A172 (cell line): ENCODE results near the gene SIGLEC12. TPM values are rescaled to one million over a fixed set of nuclear protein-coding genes. Genes with fewer than 3 reads are reported as not detected.
"Not testable (repeated sequence)": the region's sequence is repeated elsewhere in the genome, so short reads cannot be mapped to it uniquely, and the experiment has no call there.

Source experiments
- DNase-seq: peaks from one replicate; pipeline ENCODE4 v3.0.0-alpha.2; 2015; ENCODE audit warnings: low spot score
- total RNA-seq: library from RNA; depleted of rRNA; stranded (reverse); fragments of >200 nt; shearing (Covaris generic); gene quantifications from 2 replicates; pipeline ENCODE4 v1.2.3, GENCODE V29; 2014; rRNA removed

The SIGLEC12 gene
- total RNA-seq, 1 experiment from 2014 or later, result not detected

DNA sequence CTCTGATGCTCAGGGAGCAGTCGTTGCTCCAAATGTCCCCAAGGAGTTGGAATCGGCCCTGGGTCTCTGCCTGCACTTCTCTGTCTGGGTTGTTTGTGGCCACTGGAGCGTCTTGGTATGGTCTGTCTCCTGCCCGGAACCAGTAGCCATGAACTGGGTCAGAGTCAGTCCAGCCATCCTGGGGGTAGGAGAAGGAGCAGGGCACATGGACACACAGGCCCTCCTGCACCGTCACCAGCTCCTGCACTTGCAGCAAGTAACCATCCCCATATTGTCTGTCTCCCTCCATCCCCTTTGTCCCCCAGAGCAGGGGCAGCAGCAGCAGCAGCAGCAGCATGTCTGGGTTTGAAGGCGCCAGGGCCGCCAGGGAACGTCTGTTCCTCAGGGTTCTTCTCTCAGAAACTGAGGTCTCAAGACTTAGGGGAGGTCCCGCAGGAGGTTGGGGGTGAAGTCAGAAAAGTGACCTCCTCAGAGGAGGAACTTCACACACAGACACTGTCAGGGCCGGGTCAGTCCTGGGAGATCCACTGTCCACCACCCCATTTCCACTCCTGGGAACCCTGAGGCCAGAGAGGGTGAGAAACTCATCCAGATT, 43.5 kb downstream of the SIGLEC12 start, which contains the start of gene SIGLEC8:
Gene SIGLEC8, minus strand, starts transcription at position 404 of the 595 bp plus-strand sequence. Its CDS starts 67 bp downstream, at position 337.
- DNase-seq, result no peak

DNA sequence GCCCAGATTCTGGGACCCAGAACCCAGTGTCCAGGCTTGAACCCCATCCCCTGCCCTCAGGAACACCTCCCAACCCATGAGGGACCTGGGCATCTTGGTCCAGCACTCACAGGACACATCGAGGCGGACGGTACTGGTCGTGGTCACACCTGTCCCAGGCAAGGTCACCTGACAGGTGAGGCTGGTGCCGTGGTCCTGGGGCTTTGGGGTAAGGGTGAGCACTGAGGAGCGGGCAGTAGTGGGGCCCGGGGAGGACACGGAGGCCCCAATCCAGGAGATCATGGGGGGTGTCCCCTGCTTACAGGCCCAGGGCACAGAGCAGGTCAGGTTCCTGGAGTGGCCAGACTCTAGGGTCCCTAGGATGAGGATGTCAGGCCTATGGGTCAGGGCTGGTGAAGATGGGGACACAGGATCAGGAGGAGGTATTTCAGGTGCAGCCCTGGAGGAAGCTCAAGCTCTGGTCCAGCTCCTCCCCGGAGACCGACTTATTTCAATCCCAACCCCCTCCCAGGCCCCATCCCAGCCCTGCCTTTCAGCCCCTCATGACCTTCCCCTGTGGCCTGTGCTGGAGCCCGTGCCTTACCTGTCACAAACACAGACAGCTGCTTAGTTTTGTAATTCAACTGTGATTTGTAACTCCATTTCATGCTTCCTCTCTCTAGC, 44.1 kb downstream of the SIGLEC12 start:
- no peak for DNase-seq

DNA sequence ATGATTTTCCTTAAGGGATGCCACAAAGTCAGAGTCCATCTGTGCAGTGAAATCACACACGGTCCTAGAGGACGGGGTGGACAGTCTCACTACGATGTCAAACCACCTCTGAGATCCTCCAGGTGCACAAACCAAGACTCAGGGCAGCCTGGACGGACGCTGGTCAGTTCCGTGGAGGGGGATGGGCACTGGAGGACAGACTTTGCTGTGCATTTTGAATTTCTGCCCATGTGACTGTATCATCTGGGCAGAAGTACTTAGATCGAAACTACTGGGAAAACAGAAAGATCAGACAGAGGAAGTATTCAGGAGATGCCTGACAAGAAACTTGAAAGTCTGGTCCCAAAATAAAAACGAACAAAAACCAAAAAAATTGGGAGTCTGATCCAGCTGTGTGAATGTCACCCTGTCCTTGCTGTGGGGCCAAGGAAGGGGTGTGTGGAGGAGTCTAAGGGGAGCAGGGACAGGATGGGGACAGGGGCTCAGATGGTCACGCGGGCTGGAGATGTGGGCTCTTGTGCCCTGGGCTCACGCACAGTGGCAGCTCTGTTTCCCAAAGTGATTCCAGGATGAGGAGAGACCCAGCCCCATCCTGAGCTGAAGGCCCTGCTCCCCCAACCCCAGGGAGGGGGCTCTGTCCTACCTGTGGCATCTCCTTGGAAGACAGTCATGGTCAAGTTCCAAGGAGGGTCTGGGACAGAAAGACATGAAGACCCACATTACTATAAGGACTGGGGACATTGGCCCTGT, 44.9 kb downstream of the SIGLEC12 start:
- DNase-seq, result no peak

DNA sequence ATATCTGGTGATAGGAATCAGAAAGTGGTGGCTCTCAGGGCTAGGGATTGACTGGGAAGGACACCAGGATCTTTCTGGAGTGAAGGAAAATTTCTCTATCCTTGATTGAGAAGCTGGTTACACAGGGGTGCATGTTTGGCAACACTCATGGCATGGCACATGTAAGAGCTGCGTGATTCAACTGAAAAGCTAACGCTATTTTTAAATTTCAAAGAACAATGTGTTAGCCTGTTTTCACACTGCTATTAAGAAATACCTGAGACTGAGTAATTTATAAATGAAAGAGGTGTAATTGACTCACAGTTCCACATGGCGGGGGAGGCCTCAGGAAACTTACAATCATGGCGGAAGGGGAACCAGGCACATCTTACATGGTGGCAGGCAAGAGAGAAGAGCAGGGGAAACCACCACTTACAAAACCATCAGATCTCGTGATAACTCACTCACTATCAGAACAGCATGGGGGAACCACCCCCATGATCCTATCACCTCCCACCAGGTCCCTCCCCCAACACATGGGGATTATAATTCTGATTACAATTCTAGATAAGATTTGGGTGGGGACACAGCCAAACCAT, 50.8 kb downstream of the SIGLEC12 start:
- no peak for DNase-seq

DNA sequence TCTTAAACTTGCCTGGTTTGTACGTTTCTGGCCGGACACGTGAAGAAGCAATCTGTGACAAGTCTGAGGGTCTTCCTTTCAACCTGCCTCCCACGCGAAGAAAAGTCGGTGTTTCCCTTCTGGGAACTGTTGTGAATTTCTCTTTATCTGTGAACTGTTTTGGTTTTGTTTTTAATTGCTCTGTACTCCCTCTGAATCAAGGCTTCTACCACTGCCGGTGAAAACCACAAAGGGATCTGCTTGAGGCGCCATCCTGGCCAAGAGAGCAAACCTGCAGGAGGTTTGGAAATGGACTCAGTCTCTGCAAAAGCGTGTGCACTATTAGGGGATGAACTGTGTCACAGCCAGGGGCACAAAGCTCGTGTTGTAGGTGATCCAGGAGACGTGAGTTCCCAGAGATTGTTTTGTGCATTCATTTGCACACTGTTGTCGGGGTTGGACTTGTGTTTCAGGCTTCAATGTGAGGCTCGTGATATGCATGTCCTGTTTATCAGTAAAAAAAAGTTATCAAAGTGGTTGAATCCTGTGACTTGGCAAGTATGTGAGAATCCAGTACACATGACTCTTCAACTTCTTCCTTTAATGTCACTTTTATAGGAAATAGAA, 53.1 kb downstream of the SIGLEC12 start:
- DNase-seq, result no peak

DNA sequence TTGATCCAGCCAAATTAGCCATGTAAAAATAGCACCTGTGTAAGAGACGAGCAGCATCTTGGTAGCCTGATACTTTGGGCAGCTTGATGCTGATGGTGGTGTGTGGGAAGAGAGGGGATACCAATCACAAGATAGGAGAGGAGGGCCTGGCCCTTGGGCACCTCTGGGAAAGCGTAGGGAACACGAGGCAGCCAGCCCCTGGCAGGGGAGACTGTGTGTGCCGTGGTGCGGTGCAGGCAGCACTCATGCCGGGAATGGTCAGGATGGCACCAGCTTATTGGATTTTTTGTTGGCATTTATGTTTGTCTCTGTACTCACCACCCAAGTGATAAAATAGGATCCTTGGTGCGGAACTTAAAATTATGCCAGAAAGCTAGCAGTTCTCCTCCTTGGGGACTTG, 53.6 kb downstream of the SIGLEC12 start:
- DNase-seq, result no peak

DNA sequence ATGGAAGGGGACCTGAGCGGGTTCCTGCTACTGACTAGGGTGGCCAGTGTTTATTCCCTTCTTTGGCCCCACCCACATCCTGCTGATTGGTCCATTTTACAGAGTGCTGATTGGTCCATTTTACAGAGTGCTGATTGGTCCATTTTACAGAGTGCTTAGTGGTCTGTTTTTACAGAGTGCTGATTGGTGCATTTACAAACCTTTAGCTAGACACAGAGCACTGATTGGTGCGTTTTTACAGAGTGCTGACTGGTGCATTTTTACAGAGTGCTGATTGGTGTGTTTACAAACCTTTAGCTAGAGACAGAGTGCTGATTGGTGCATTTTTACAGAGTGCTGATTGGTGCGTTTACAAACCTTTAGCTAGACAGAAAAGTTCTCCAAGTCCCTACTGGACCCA, 54.1 kb downstream of the SIGLEC12 start:
- not testable (repeated sequence) for DNase-seq

DNA sequence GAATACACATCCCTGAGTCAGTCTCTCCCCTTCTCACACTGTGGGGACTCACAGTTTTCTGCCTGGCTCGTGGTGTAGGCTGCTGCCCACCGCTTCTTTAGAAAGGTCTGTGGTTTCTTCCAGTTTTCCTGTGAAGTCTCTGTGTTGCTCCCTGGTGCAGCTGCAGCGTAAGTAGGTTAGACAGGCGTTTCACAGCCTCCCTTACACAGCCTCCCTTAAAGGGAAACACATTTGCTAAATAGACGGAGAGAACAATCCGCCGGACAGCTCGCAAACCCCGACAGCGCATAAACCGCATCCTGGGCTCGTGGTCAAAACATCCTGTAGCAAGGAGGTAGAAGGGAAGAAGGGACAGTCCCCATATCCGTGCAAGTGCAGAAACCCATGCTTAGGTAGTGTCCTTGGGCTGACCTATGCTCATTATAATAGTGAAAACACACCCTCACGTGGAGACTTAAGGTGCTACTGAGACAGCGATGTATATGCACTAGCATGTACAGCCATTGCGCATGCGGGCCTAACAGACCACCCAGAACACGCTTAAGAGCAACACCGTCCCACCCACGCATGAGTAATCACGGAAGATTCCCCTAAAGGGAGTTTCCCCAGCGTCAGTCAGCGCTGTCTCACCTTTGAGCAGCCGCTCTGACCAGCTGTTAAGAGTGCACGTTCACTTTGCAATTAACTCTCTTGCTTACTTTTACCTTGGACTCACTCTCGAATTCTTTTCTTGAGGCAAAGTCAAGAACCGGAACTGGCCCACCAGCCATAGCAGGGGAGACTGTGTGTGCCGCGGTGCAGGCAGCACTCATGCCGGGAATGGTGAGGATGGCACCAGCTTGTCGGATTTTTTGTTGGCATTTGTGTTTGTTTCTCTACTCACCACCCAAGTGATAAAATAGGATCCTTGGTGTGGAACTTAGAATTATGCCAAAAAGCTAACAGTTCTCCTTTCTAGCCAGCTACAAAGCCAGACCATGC, 59.9 kb downstream of the SIGLEC12 start:
- DNase-seq, result peak; percentile 8

Other genes starting within 250 kb of the SIGLEC12 start
- not detected in 2 replicates for gene IGLON5, start 190.2 kb downstream of the SIGLEC12 start, total RNA-seq
- gene VSIG10L, start 159.7 kb downstream of the SIGLEC12 start, total RNA-seq, result 0.31 and 0.79 TPM in 2 replicates
- gene ETFB, start 135.4 kb downstream of the SIGLEC12 start, total RNA-seq, result 48.5 and 50.3 TPM in 2 replicates
- not detected in 2 replicates for gene CLDND2, start 132.8 kb downstream of the SIGLEC12 start, total RNA-seq
- gene NKG7, start 129.1 kb downstream of the SIGLEC12 start, total RNA-seq, result not detected in 2 replicates
- not detected in 2 replicates for gene LIM2, start 113.8 kb downstream of the SIGLEC12 start, total RNA-seq
- gene C19orf84, start 111.2 kb downstream of the SIGLEC12 start, total RNA-seq, result not detected in 2 replicates
- not detected in 2 replicates for gene SIGLEC10, start 84.2 kb downstream of the SIGLEC12 start, total RNA-seq
- gene SIGLEC8, start 43.3 kb downstream of the SIGLEC12 start, total RNA-seq, result not detected in 2 replicates
- gene CEACAM18, start 23.3 kb downstream of the SIGLEC12 start, total RNA-seq, result not detected in 2 replicates
- gene SIGLEC6, start 29.9 kb upstream of the SIGLEC12 start, total RNA-seq, result not detected in 2 replicates
- gene ZNF175, start 69.5 kb upstream of the SIGLEC12 start, total RNA-seq, result 0.72 and 0.96 TPM in 2 replicates
- not detected in 2 replicates for gene SIGLEC5, start 128.6 kb upstream of the SIGLEC12 start, total RNA-seq
- not detected in 2 replicates for gene SIGLEC14, start 145.0 kb upstream of the SIGLEC12 start, total RNA-seq
- 0.52 and 3.2 TPM in 2 replicates for gene SPACA6, start 191.5 kb upstream of the SIGLEC12 start, total RNA-seq
- gene HAS1, start 222.2 kb upstream of the SIGLEC12 start, total RNA-seq, result not detected in 2 replicates